NCI-H748 (cell line): ENCODE measurements around the gene CCNB2.
"Not testable (repeated sequence)": the region's sequence is repeated elsewhere in the genome, so short reads cannot be mapped to it uniquely, and the experiment has no call there.

ENCODE experiments used
- DNase-seq: peaks from one replicate; lab custom pipeline; 2025; ENCODE audit not compliant: unreplicated experiment; lab: John Stamatoyannopoulos, UW

CCNB2 gene

GRCh38 chr15:59104912-59105732, at the start of gene CCNB2:
Gene CCNB2 (plus strand): TSS chr15:59105146. CDS start chr15:59105269, 123 bp downstream.
- peak; percentile 91 for DNase-seq

GRCh38 chr15:59059076-59059597, 45.8 kb upstream of the CCNB2 start:
- no peak for DNase-seq

DNA sequence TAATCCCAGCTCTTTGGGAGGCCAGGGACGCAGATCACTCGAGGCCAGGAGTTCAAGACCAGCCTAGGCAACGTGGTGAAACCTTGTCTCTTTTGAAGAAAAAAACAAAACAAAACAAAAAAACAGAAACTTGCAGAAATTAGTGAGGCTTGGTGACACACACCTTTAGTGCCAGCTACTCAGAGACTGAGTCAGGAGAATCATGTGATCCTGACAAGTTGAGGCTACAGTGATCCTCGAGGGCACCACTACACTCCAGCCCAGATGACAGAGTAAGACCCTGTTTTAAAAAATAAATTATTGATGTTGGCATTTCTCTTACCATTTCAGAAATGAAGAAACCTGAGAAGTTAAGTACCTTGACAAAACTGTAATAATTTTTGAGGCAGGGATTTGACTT, 44.6 kb upstream of the CCNB2 start:
- no peak for DNase-seq

DNA sequence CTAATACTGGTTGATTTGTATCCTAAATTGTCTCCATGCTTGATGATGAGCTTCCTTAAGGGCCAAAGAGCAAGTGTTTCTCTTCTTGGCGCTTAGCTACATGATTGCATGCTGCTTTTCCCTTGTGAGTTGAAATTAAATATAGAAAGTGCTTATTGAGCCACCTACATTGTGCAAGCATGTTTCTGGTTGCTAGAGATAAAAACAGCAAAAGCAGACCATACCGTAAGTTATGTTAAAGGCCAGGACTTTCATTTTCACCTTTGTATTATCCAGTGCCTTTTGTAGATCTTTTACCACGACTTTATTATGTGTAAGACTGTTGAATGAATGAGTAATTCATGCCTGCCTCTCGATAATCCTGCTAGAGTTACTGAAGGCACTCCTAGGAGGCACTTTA, 41.9 kb upstream of the CCNB2 start:
- no peak for DNase-seq

DNA sequence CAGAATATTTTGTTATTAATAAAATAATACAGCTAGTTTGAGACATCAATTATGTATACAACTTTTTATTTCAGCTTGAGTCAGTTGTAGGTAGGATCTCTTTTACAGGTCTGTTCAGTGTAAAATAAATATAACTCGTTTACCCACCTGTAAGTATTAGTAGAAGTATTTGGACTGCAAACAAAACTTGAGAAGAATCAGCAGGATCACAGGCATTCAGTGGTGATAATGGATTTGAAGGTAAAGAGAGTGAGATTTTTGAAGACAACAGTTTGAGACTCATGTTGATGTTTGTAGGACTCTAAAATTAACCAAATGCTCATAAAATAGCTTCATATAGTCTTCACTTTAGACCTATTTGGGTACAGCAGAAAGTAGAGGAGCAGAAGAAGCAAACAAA, 35.5 kb upstream of the CCNB2 start:
- DNase-seq: no peak

GRCh38 chr15:59074607-59075006, 30.3 kb upstream of the CCNB2 start:
- no peak for DNase-seq

DNA sequence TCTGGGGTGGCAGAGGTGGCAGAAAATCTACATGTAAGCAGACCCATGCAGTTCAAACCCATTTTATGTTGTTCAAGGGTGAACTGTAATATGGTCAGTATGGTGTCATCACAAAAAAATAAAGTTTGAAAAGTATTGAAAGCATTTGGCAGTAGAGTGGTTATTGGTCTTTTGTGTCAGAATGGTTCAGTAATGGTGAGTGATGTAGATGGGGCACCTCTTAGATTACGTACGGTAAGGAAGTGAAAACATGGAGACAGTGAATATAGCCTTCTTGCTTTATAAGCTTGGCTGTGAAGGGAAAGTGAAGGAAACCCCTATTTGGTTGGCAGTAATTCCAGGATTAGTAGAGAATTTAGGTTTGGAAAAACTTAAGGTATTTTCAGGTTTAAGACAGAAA, 17.2 kb upstream of the CCNB2 start:
- no peak for DNase-seq

DNA sequence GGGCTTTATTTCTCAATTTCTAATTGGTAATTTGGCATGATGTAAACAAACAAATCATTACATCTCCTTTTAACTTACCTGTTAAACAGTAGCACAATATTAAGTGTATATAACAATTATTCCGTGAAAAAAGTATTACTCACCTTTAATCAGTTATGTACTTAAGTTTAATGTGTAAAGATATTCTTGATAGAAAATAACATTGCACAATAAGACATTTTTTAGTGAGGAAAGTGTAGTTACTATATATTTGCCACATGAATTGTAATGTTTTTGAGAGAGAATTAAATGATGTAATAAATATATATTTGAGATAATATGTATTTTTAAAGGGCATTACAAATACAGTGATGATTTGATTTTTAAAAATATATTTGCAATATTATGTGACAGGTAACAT, 10.9 kb upstream of the CCNB2 start:
- DNase-seq: no peak

DNA sequence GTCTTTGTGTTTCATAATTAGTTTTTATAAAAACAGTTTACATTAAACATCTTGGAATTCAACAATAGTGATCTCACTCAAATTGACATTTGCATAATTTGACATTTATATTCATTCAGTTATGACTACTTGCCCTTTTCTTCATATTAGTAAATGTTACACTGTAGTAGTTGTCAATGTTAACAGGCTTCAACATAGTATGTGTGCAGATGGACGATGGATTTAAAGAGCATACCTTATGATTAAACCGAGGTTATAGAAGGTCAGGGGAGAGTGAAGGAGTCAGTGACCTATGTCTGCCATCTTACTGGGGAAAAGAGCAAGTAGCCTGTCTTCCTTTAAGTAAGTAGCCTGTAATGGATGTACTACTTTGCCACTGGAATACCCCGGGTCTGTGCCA, 8.5 kb upstream of the CCNB2 start:
- no peak for DNase-seq

GRCh38 chr15:59099162-59099685, 5.7 kb upstream of the CCNB2 start:
- DNase-seq: no peak

DNA sequence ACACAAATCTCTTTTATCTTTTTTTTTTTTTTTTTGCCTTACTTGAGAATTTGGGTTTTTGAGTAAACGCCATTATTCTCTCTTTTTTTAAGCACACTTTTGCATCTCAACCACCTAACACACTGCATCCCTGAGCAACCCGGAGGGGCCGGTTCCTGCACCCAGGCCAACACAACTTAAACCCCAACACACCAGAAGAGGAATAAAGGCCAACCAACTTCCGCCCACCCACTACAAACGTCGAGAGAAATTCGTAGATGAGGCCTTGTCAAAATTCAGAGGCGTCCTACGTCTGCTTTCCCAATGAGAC, 389 bp upstream of the CCNB2 start:
- DNase-seq: no peak

DNA sequence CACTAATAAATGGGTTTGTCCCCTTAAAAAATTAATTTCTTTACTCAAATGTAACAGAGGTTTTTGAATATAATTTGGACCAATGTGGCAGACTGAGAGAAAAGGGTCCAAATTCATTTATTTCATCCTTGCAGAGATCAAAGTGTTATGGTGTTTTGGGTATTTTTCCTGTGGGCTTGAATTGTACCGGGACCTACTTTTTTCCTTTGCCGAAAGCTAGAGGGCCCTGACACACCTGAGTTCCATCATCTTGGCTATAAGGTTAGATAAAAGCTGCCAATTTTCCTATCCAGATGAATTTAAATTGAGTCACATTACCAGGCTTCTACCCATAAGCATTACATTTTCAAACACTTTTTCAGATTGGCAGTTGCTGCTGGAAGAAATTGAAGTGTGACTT, 908 bp downstream of the CCNB2 start:
- DNase-seq: no peak

GRCh38 chr15:59111251-59111650, 6.3 kb downstream of the CCNB2 start:
- DNase-seq: no peak

GRCh38 chr15:59115047-59115446, 10.1 kb downstream of the CCNB2 start:
- DNase-seq: no peak

- no peak for DNase-seq
These were observed 11.2 kb downstream of the CCNB2 start for GRCh38 chr15:59116141-59116540.

DNA sequence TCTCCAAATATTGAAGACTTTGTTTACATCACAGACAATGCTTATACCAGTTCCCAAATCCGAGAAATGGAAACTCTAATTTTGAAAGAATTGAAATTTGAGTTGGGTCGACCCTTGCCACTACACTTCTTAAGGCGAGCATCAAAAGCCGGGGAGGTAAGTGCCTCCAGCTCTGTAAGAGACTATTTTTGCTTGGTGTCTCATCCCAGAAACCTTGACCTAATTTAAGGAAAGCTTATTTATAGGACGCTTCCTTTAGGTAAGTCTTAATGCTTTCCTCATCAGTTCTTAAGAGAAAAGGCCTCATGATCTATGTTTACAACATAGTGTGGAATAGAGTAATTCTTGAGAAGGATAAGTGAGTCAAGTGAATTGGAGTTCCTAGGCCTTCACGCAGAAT, 11.8 kb downstream of the CCNB2 start:
- DNase-seq: no peak

DNA sequence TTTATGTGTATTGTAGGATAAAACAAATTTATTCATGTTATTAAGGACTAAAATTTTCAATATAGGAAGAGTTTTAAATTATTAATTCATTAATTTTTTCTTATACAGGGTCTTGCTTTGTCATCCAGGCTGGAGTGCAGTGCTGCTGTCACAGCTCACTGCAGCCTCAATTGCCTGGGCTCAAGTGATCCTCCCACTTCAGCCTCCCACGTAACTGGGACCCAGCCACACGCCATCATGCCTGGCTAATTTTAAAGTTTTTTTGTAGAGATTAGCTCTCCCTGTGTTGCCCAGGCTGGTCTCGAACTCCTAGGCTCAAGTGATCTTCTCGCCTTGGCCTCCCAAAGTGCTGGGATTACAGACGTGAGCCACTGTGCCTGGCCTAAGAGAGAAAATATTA, 14.7 kb downstream of the CCNB2 start:
- DNase-seq: no peak

DNA sequence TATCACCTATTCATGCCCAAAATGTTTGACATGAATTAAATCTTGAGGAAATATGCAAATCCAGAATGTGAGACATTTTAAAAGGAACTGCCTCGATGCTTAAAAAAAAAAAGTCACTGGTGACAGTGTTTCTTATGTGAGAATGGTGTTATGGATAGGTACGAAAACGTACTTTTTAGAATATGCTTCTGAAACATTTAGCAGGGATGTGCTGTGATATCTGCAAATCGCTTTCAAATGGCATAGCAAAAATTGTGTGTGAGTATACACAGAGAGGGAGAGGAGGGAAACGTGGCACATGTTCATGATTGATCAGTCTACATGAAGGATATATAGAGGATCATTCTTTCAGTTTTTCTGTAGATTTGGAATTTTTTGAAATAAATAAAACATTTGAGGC, 16.0 kb downstream of the CCNB2 start:
- DNase-seq: no peak

- no peak for DNase-seq
These were observed 19.3 kb downstream of the CCNB2 start for GRCh38 chr15:59124261-59124660.

- not testable (repeated sequence) for DNase-seq
These were observed 20.7 kb downstream of the CCNB2 start for GRCh38 chr15:59125683-59126082.

- not testable (repeated sequence) for DNase-seq
These were observed 22.3 kb downstream of the CCNB2 start for GRCh38 chr15:59127255-59127654.

DNA sequence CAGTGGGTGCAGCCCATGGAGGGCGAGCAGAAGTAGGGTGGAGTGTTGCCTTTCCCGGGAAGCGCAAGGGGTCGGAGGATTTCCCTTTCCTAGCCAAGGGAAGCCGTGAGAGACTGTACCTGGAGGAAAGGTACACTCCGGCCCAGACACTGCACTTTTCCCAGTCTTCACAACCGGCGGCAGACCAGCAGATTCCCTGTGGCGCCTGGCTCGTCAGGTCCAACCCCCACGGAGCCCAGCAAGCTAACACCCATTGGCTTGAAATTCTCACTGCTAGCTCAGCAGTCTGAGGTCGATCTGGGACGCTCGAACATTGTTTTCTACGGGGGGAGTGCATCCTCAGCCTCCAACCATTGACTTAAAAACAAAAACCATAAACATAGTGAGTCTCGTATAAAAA, 26.5 kb downstream of the CCNB2 start:
- DNase-seq: no peak
